CD4-positive, alpha-beta T cell treated with Interleukin-21 for 1 hour (primary cell): ENCODE results near the gene GPR63.

Experiments
- DNase-seq: peaks from one replicate; pipeline ENCODE4 v3.0.0-alpha.2; 2020

The GPR63 gene

GRCh38 chr6:96816301-96816817 is 20.9 kb downstream of the GPR63 start:
- no peak for DNase-seq

GRCh38 chr6:96814625-96815024 is 22.7 kb downstream of the GPR63 start:
- no peak for DNase-seq

DNA sequence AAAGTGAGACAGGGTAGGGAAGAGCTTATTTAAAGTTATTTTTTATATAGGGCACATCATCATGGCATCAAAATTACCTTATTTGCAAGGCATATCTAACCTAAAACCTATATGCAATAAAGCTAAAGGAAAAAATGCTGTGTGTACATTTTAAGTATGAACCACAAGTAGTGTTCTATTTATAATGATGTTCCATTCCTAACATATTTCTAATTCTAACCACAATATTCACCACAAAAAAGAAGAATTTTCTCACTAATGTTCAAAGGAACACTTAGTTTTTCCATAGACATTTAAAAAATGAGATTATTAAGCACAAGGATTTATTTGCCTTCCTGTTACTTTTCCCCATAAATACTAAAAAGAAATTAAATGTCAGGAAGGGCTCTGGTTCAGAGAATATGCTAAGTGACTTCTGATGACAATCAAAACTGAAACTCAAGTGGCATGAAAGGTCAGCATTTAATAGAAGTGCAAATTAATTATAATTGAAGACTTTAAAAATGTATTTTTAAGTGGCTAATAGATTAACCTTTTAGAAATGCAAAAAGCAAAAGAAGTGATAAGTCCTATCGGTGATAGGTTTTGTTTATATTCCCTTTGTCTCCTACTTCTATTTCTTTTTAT is 25.1 kb downstream of the GPR63 start:
- no peak for DNase-seq

DNA sequence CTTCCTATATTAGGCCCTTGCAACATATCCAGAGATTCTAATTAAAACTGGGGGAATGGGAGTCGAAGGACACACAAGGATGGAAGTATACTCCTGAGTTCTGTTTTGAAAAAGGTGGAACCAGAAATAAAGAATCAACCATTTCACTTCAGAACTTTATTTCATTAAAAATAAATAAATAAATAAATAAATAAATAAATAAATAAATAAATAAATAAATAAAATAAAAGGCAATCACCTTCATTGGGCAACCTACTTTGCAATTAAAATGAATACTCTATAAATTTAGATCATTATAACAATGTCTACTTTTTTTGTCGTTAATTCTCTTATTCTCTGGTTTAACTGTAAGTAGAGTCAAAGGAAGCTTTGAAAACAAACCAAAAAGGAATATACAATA is 25.6 kb downstream of the GPR63 start:
- no peak for DNase-seq

- DNase-seq = no peak
These were observed 26.1 kb downstream of the GPR63 start for GRCh38 chr6:96811136-96811535.

DNA sequence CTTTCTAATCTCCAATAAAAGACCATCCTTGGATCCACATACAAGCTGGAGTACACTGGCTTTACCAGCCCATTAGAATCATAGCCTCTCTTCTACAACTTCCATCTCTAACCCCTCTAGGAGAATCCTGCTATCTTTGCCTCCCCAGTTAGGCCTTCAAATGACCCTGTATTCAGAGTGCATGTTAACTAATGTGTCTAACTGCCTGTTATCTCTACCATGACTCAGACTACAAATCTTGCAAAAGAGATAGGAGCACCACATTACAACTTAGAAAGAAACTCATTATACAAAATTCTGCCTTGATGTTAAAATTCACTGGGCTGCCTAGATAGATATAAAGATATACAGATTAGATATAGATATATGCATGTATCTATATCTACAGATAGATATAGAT is 28.2 kb downstream of the GPR63 start:
- no peak for DNase-seq

DNA sequence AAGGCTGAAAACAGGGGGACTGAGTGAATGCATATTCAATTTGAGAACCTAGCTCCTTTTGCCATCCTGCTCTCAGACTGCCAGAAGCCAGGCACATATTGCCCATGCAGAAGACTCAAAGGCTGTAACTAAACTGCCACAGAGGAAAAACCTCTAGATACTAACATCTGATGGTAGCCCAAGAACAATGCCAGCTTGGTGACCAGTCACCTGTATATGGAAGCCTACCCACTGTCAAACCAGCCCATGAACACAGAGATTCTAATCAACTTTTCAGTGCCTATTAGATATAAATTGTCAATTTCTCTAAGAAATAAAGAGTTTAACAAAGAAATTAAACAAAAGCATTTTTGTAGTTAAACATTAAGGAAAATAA is 34.2 kb downstream of the GPR63 start:
- DNase-seq = no peak

GRCh38 chr6:96795481-96795880 is 41.8 kb downstream of the GPR63 start:
- no peak for DNase-seq

DNA sequence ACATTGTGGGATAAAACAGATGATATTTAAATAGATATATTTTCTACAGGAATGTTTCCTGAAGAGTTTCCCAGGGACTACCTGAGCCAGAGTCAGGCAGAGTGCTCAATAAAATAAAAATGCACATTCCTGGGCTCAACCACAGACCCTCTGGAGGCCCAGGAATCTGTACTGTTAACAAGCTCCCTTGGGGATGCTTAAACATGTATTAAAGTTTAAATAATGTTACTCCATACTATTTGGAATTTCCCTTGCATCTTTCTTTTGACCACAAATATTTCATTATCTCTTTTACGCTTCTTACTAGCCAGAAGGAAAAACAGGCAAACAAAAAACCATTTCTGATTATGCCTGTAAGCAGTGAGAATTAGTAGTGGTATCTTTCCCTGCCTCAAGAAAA is 42.3 kb downstream of the GPR63 start:
- no peak for DNase-seq

GRCh38 chr6:96792561-96793190 is 44.6 kb downstream of the GPR63 start:
- no peak for DNase-seq

DNA sequence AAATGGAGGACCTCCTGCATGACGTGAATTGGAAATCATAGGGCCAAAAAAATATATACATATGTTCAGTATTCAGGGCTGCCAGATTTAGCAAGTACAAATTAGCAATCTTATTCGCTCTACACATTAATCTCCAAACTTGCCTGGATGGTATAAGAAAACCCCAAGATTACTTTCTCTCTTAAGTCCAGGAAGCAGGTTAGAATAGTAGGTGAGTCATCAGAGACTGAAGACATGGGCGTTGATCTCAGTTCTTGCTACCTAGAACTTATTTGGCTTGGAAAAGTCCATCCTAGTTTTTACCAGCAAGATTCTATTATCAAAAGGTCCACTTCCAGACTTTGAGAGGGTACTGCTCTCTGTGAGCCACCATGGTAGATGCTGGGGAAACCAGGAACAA is 47.4 kb downstream of the GPR63 start:
- no peak for DNase-seq

DNA sequence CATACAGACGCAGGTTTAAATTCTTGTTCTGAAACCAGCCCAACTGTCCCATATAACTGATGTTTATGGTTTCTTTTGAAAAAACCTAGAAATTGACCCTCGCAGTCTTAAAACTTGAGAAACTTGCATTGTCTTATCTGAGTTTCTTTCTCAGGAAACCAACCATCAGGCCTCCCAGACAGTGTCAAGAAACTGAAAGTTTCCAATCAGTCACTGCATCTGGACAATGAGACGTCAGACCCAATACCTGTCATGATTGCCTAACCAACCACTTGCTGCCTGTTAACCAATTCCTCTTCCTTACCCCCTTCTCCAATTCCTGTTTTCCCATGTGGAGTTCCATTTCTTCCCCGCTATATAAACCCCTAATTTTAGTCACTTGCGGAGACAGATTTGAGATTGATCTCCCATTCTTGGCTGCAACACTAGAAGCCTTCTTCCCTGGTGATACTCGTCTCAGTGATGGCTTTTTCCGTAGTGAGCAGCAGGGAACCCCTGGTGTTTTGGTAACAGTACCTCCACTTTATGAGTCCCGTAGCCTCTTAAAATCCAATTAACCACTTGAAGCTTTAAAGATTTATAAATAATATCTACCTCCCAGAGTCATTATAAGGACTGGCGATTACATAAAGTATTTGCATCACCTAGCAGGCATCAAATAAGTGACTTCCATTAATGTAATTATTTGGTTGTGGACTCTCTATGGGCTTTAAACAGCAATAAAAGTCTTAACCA is 49.3 kb downstream of the GPR63 start:
- no peak for DNase-seq

DNA sequence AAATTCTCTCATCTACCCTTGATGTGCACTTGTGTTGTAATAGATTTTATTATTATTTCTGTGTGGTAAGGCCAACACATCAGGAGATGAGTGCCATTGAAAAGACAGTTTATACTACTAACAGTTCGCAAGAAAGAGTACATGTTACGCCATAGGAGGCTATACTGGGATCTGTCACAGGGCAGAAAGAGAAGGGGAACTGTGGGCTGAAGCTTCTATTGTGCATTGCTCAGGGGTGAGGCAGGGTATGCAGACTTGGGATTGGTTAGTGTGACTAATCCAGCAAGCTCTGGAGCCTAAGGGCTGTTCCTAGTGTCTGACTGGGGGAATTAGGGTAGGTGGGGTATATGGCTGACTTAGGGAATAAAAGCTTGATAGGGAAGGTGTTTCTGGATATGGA is 50.9 kb downstream of the GPR63 start:
- no peak for DNase-seq

DNA sequence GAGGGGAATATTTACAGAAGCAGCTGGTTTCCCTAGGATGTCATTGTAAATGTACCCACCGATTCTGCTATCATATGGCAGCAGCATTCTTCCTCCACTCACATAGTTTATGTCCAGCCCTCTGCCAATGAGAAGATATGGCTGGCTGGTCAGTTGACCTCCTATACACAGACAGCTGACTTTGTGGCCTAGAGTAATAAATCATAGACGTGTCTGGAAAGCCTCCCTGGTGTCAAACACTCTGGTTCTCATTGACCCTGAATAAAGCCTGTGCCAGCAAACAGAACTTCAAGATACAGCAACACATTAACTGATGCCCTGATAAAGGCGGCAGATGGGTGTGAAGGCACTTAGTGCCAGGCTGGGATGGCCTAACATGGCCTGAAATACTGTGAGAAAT is 52.6 kb downstream of the GPR63 start:
- no peak for DNase-seq

- DNase-seq = no peak
These were observed 54.0 kb downstream of the GPR63 start for GRCh38 chr6:96783307-96783706.

DNA sequence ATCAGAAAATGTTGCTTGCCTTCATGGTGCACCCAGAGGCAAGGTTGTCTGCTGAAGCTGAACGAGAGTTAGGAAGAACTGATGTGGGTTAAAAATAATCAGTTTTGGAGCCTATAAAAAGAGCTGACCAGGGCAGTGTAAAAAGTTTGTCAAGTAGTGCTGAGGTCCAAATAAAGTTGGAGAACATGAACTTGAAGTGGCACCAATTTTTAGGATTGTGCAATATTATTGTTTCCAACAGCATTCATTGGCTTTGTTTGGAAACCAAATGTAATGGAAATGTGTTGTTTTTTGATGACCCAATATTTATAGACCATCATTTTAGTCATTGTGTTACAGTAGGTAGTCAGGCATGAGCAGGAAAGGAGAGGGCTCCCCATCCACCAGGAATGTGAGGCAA is 55.7 kb downstream of the GPR63 start:
- no peak for DNase-seq

DNA sequence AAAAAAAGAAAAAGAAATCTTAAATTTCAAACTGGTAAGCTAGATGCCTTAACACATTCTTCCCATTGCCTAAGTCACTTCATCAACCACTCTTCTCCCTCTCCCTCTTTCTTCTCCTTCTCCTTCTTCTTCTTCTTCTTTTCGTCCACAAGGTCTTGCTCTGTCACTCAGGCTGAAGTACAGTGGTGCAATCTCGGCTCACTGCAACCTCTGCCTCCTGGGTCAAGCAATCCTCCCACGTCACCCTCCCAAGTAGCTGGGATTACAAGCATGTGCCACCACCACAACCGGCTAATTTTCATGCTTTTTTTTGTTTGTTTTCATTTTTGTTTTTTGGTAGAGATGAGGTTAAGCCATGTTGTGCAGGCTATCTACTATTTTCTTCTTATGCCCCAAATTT is 60.2 kb downstream of the GPR63 start:
- DNase-seq = no peak

GRCh38 chr6:96775727-96776400 is 61.4 kb downstream of the GPR63 start:
- DNase-seq = no peak

- no peak for DNase-seq
These were observed 70.5 kb downstream of the GPR63 start for GRCh38 chr6:96766769-96767168.

GRCh38 chr6:96762599-96762998 is 74.7 kb downstream of the GPR63 start:
- no peak for DNase-seq

DNA sequence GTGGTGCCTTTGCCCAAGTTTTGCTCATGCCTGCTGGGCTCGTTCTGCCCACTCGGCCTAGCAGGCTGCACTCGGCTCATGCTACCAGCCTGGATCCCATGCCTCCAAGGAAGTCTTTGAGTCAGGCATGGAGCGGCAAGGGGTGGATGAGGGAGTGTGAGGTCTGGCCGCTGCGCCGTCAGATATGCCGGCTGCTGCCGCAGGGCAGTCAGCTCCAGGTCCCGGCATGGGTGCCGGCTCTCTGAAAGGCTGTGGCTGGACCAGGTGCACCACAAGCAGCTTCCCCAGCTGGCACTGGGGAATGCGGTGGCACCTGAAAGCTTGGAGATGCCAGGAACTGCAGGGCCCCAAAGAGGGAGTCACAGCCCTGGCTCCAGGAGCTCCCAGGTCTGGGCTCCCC is 75.5 kb downstream of the GPR63 start:
- no peak for DNase-seq

DNA sequence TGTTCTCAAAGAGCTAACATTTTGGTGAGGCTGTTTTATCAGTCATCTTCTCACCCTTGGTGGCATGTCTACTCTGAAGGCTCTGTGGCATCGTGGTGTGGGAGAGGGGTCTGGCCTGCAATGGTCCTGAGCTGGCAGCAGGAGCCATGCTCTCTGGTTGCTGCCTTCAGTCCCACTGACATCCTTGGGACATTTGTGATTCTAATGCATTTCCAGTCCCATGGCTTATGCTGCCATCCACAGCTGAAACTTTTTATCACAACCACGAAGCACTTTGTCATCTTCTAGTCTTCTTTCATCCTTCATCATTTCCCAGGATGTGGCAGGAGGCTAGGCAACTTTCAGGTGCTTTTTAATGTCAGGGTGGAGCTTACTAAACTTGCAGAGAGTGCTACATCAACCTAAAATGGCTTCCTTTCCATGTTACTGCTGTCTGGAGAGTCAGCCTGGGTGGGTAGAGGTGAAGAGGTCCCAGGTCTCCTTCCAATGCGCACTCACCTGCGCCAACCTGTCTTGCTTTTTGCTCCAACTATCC is 77.1 kb downstream of the GPR63 start:
- DNase-seq = no peak

GRCh38 chr6:96755096-96755495 is 82.2 kb downstream of the GPR63 start:
- DNase-seq = no peak
